NOMO-1 treated with DMSO at 0.1 percent for 48 hours (cell line): Measurements from ENCODE around the gene AFG1L.
A peak's percentile ranks its signal among the peaks of the same experiment; 100 is the strongest.
"Not testable (repeated sequence)": the region's sequence is repeated elsewhere in the genome, so short reads cannot be mapped to it uniquely, and the experiment has no call there.

ENCODE experiments used
- DNase-seq: peaks from one replicate; lab custom pipeline; 2025; ENCODE audit not compliant: unreplicated experiment; lab: John Stamatoyannopoulos, UW

Gene AFG1L

GRCh38 chr6:108407904-108408827, 113.3 kb downstream of the AFG1L start:
- DNase-seq = no peak

GRCh38 chr6:108408861-108409260, 114.0 kb downstream of the AFG1L start:
- DNase-seq = no peak

GRCh38 chr6:108416047-108416833, 121.4 kb downstream of the AFG1L start:
- DNase-seq = not testable (repeated sequence)

GRCh38 chr6:108417027-108417426, 122.2 kb downstream of the AFG1L start:
- DNase-seq = no peak

GRCh38 chr6:108419474-108419873, 124.6 kb downstream of the AFG1L start:
- no peak for DNase-seq

GRCh38 chr6:108419934-108420609, 125.2 kb downstream of the AFG1L start:
- no peak for DNase-seq

GRCh38 chr6:108421366-108421765, 126.5 kb downstream of the AFG1L start:
- no peak for DNase-seq

GRCh38 chr6:108423982-108424705, 129.3 kb downstream of the AFG1L start:
- DNase-seq = peak; percentile 62

- DNase-seq = no peak
These were observed 130.6 kb downstream of the AFG1L start for GRCh38 chr6:108425428-108425827.

- DNase-seq = no peak
These were observed 137.3 kb downstream of the AFG1L start for GRCh38 chr6:108432143-108432542.

- no peak for DNase-seq
These were observed 137.9 kb downstream of the AFG1L start for GRCh38 chr6:108432792-108433191.

GRCh38 chr6:108434222-108434621, 139.4 kb downstream of the AFG1L start:
- DNase-seq = peak; percentile 55

- no peak for DNase-seq
These were observed 140.5 kb downstream of the AFG1L start for GRCh38 chr6:108435391-108435790.

- no peak for DNase-seq
These were observed 141.9 kb downstream of the AFG1L start for GRCh38 chr6:108436771-108437170.

GRCh38 chr6:108437821-108438220, 143.0 kb downstream of the AFG1L start:
- DNase-seq = no peak

GRCh38 chr6:108438918-108439317, 144.1 kb downstream of the AFG1L start:
- peak; percentile 72 for DNase-seq

GRCh38 chr6:108441141-108441540, 146.3 kb downstream of the AFG1L start:
- DNase-seq = no peak

GRCh38 chr6:108442770-108443520, 148.1 kb downstream of the AFG1L start:
- no peak for DNase-seq

- DNase-seq = no peak
These were observed 151.8 kb downstream of the AFG1L start for GRCh38 chr6:108446629-108447150.

GRCh38 chr6:108448481-108448880, 153.6 kb downstream of the AFG1L start:
- no peak for DNase-seq
